Measurements from ENCODE around the gene C2CD4D.

C2CD4D gene

DNA sequence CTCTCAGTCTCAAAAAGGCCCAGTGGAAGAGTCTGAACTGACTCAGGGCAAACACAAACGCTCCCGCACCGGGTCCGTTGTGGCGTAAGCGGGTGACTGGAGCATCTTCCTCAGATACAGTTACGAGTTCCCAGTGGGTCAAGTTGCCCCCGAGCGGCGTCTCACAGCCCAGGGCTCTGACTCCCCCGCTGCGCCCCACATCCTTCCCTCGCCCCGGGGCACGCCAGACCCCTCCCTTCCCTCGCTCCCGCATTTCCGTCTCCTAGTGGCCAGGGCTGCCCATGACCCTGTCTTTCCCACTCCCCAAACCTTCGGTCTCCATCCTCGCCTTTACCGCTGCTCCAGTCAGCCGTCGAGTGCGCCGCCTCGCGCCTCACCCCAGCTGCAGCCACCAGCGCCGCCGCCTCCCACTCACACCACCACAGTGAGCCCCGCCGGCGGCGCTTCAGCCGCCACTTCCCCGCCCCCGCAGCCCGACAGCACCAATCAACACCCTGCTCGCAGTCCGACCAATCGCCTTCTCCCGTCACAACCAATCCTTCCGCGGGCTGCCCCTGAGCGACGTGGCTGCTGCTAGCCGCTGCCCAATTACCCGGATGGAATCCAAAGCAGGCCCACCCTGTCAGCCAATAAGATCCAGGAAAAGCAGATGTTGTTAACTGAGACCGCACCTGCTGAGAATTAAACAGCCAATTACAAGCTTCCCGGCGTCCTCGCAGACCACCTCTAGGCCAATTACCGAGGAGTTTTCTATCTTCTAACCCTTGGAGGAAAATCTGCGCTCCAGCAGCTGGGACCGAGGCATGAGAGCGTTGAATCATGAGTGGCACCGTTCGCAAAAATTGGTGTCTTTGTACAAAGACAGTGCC, 49.3 kb downstream of the C2CD4D start, which contains the start of gene TDRKH:
Gene TDRKH, minus strand, starts transcription at position 430 of the 869 bp plus-strand sequence. CDS start 7,478 bp downstream, outside the sequence.
- peak; percentile 62 to 99 (median 98) for DNase-seq
